GM12878 (cell line): ENCODE results near the gene SAMD1. TPM values are rescaled to one million over a fixed set of nuclear protein-coding genes. Genes with fewer than 3 reads are reported as not detected.

Source experiments
- ATF3 ChIP-seq: IDR thresholded peaks from 2 replicates; pipeline ENCODE4 v1.6.1; 2011; ENCODE audit warnings: low read depth, mild to moderate bottlenecking, low read length, moderate library complexity, borderline replicate concordance; ENCODE audit errors: extremely low read depth
- BHLHE40 ChIP-seq, 2 experiments: fragments of 450-650 bp in 1 of 2; IDR thresholded peaks; 2 replicates each; pipeline ENCODE4 v1.6.1; 2011 to 2017; ENCODE audit warnings: low read depth in 2 of 2, borderline replicate concordance in 1 of 2, improper control_type of control experiment in 1 of 2, low read length in 1 of 2, mild to moderate bottlenecking in 1 of 2
- BRCA1 ChIP-seq: IDR thresholded peaks from 2 replicates; pipeline ENCODE4 v1.6.1; 2011; ENCODE audit warnings: low read depth, low read length, improper control_type of control experiment
- CHD2 ChIP-seq: IDR thresholded peaks from 2 replicates; pipeline ENCODE4 v1.6.1; 2011; ENCODE audit warnings: low read depth, low read length, improper control_type of control experiment, borderline replicate concordance
- DPF2 ChIP-seq: fragments of 450-650 bp; IDR thresholded peaks from 2 replicates; pipeline ENCODE4 v1.6.1; 2017; ENCODE audit warnings: mild to moderate bottlenecking
- EP300 ChIP-seq, 2 experiments: fragments of 150-350 bp in 1 of 2; IDR thresholded peaks; 2 replicates each; pipeline ENCODE4 v1.6.1; 2011 to 2012; ENCODE audit warnings: low read depth in 2 of 2, low read length in 2 of 2, borderline replicate concordance in 1 of 2, improper control_type of control experiment in 1 of 2, inconsistent platforms in 1 of 2; ENCODE audit not compliant: control insufficient read depth in 1 of 2
- FOXK2 ChIP-seq: fragments of 450-650 bp; IDR thresholded peaks from 2 replicates; pipeline ENCODE4 v1.6.1; 2017; ENCODE audit warnings: mild to moderate bottlenecking, moderate library complexity
- GATAD2B ChIP-seq: fragments of 450-650 bp; conservative IDR thresholded peaks from 2 replicates; pipeline ENCODE4 v1.6.1; 2017; ENCODE audit warnings: low read depth, mild to moderate bottlenecking, moderate library complexity
- HSF1 ChIP-seq: fragments of 150-350 bp; IDR thresholded peaks from 2 replicates; pipeline ENCODE4 v1.6.1; 2014; ENCODE audit warnings: mild to moderate bottlenecking, low read depth, low read length
- IRF5 ChIP-seq: fragments of 450-650 bp; IDR thresholded peaks from 2 replicates; pipeline ENCODE4 v1.6.1; 2017; ENCODE audit warnings: borderline replicate concordance
- LARP7 ChIP-seq: fragments of 450-650 bp; IDR thresholded peaks from 2 replicates; pipeline ENCODE4 v1.6.1; 2017; ENCODE audit warnings: mild to moderate bottlenecking
- MLLT1 ChIP-seq: fragments of 450-650 bp; IDR thresholded peaks from 2 replicates; pipeline ENCODE4 v1.6.1; 2016; ENCODE audit warnings: mild to moderate bottlenecking
- NFXL1 ChIP-seq: fragments of 450-650 bp; IDR thresholded peaks from 2 replicates; pipeline ENCODE4 v1.6.1; 2017; ENCODE audit warnings: antibody characterized with exemption, mild to moderate bottlenecking, borderline replicate concordance
- PAX8 ChIP-seq: fragments of 450-650 bp; IDR thresholded peaks from 2 replicates; pipeline ENCODE4 v1.6.1; 2017; ENCODE audit warnings: mild to moderate bottlenecking, moderate library complexity
- PML ChIP-seq: IDR thresholded peaks from 2 replicates; pipeline ENCODE4 v1.6.1; 2012; ENCODE audit warnings: low read length, inconsistent platforms
- POLR2AphosphoS2 ChIP-seq: IDR thresholded peaks from 2 replicates; pipeline ENCODE4 v1.6.1; 2011; ENCODE audit warnings: low read depth, mild to moderate bottlenecking, low read length, improper control_type of control experiment, moderate library complexity
- RCOR1 ChIP-seq: conservative IDR thresholded peaks from 2 replicates; pipeline ENCODE4 v1.6.1; 2012; ENCODE audit warnings: low read depth, low read length, improper control_type of control experiment
- RELB ChIP-seq: fragments of 450-650 bp; IDR thresholded peaks from 2 replicates; pipeline ENCODE4 v1.6.1; 2017; ENCODE audit warnings: low read depth, mild to moderate bottlenecking, moderate library complexity
- SMARCA5 ChIP-seq: fragments of 450-650 bp; IDR thresholded peaks from 2 replicates; pipeline ENCODE4 v1.6.1; 2017; ENCODE audit warnings: mild to moderate bottlenecking
- SMC3 ChIP-seq: IDR thresholded peaks from 2 replicates; pipeline ENCODE4 v1.6.1; 2011; ENCODE audit warnings: low read length, improper control_type of control experiment, borderline replicate concordance
- SP1 ChIP-seq: IDR thresholded peaks from one replicate; pipeline ENCODE4 v1.6.1; 2011; ENCODE audit warnings: low read depth, low read length
- STAT3 ChIP-seq: IDR thresholded peaks from 2 replicates; pipeline ENCODE4 v1.6.1; 2011; ENCODE audit warnings: low read depth, low read length, improper control_type of control experiment
- TAF1 ChIP-seq: IDR thresholded peaks from 2 replicates; pipeline ENCODE4 v1.6.1; 2011; ENCODE audit warnings: mild to moderate bottlenecking, low read depth, low read length, borderline replicate concordance
- ZNF384 ChIP-seq: IDR thresholded peaks from 2 replicates; pipeline ENCODE4 v1.6.1; 2012; ENCODE audit warnings: low read depth, mild to moderate bottlenecking, low read length, improper control_type of control experiment, borderline replicate concordance
- ZNF622 ChIP-seq: fragments of 450-650 bp; IDR thresholded peaks from 2 replicates; pipeline ENCODE4 v1.6.1; 2017; ENCODE audit warnings: mild to moderate bottlenecking, inconsistent platforms
- polyA plus RNA-seq, 11 experiments: library from polyadenylated mRNA; depleted of rRNA in 4 of 11; unstranded in 6 of 11; stranded (reverse) in 5 of 11; fragments of >200 nt; fragmentation: Nextera tagmentation in 4 of 11; fragmentation: Illumina TruSeq in 1 of 11; extraction: Ambion mirVana in 4 of 11; extraction: Trizol in 1 of 11; gene quantifications; 1 replicate in 1 of 11; 2 replicates in 10 of 11; pipeline versions ENCODE4 v1.2.1 to v1.2.3, GENCODE V29; 2011 to 2016; ENCODE audit warnings: inconsistent platforms in 2 of 11, missing spikeins in 2 of 11, low read depth in 1 of 11
- total RNA-seq, 4 experiments: library from RNA; depleted of rRNA in 3 of 4; stranded (reverse); fragments of >200 nt in 3 of 4; fragmentation: Illumina TruSeq in 1 of 4; extraction: Trizol in 1 of 4; gene quantifications; 2 replicates each; pipeline versions ENCODE4 v1.2.1 to v1.2.3, GENCODE V29; 2013 to 2021

Gene SAMD1
- total and polyA plus RNA-seq, 10 of the 15 experiments (the other 5 are each of a cell fraction or from before 2014, with no cell fraction given), result 3.0 to 71.7 (median 19.3) TPM

GRCh38 chr19:14136509-14137281 is 46.1 kb upstream of the SAMD1 start, which contains the start of gene ASF1B (continued):
- TF ChIP-seq STAT3 (no peak), PAX8 (no peak), IRF5 (no peak), RELB (no peak; the same call in 1 of the 2 replicates), TAF1 (peak; percentile 77; the same call in 1 of the 2 replicates), EP300 (IDR thresholded peaks at IDR 0.05; ENCODE audit: borderline replicate concordance in 1 of 2, control insufficient read depth in 1 of 2, low read depth in 2 of 2, low read length in 2 of 2) (no peak), PML (no peak), SP1 (peak; percentile 93), FOXK2 (peak; percentile 69), MLLT1 (no peak), SMARCA5 (no peak), POLR2AphosphoS2 (peak; percentile 77; the same call in 1 of the 2 replicates), ZNF384 (no peak), RCOR1 (peak; percentile 46; the same call in 1 of the 2 replicates), GATAD2B (peak; percentile 74), BHLHE40 (IDR thresholded peaks at IDR 0.05; ENCODE audit: borderline replicate concordance in 1 of 2, low read depth in 2 of 2, low read length in 1 of 2) (peak; percentile 47 to 60; a peak in 2 of 4 replicates), ATF3 (no peak), SMC3 (peak; percentile 60), LARP7 (no peak; the same call in 1 of the 2 replicates), BRCA1 (no peak), HSF1 (no peak), DPF2 (peak; percentile 88), CHD2 (peak; percentile 91), ZNF622 (no peak), NFXL1 (no peak)
